GM18870 (cell line): ENCODE measurements around the gene DCLK3.

Experiments
- ATAC-seq: cut with Tn5 transposase; IDR thresholded peaks from one replicate; pipeline ENCODE4 v1.9.1; 2021; ENCODE audit warnings: moderate library complexity; ENCODE audit not compliant: unreplicated experiment

DCLK3 gene

DNA sequence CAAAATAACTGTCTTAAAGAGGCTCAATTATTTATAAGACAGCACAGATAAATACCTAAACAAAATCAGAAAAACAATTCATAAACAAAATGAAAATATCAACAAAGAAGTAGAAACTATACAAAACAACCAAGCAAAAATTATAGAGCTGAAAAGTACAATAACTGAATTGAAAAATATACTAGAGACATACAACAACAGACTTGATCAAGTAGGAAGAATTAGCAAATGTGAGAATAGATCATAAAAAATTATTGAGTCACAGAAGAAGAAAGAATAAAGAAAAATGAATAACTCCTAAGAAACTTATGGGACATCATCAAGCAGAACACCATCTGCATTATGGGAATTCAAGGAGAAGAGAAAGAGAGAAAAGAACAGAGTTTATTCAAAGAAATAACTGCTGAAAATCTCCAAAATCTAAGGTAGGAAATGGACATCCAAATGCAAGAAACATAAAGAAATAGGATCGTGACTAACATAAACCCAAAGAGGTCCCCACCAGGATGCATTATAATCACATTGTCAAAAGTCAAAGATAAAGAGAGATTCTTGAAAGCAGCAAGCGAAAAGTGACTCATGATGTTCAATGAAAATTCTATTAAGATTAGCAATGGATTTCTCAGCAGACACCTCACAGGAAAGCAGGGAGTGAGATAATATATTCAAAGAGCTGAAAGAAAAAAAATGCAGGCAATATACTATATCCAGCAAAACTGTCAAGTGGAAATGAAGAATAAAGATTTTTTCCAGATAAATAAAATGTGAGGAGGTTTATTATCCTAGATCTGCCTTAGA is 85.9 kb downstream of the DCLK3 start:
- ATAC-seq = no peak

DNA sequence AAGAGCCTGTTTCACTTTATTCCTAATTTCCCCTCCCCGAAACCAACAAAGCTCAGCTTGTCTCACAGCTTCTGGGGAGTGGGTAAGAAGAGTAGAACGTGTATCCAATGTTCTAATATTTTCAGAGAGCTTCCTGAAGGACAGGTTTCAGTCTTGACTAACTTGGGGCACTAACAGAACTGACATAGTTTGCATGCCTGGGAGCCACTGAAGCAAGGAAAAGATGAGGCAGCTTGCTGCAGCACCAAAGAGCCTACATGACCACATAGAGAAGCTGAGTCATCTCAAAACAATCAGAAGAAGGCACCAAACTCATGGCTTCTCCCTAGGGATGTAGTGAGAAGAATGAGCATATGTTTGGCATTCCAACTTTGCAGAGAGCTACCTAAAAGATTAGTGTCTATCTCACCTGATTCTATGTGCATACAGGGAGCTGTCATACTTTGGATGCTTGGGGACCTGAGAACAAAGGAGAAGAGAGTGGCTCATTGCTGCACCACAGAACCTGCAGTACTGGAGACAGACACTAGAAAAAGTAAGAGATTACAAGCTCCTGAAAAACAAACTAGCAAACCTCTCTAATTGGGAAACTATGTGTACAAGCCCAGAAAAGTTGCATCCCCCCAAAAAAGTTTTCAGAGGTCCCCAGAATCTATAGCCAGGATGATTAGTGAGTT is 86.9 kb downstream of the DCLK3 start:
- peak; percentile 81 for ATAC-seq

DNA sequence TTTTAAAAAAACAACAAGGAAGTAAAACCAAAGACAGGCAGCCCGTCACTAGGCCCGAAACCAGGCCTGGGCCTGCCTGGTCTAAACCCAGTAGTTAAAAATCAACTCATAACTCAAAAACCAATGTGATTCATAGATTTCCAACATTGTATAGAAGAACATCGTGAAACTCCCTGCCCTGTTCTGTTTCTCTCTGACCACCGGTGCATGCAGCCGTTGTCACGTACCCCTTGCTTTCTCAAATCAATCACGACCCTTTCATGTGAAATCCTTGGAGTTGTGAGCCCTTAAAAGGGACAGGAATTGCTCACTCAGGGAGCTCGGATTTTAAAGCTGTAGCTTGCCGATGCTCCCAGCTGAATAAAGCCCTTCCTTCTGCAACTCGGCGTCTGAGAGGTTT is 89.5 kb downstream of the DCLK3 start:
- ATAC-seq = no peak

DNA sequence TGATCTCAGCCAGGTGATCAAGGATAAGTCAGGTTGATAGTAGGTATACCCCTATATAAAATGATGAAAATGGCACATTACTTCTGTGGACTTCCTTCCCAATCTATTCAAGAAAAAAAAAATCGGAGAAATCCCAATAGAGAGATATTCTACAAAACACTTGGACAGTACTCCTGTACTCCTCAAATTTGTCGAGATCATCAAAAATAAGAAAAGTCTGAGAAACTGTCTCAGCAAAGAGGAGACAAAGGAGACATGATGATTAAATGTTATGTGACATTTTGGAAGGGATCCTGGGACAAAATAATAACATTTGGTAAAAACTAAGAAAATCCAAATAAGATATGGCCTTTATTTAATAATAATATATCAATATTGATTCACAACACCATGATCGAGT is 94.6 kb downstream of the DCLK3 start:
- no peak for ATAC-seq

DNA sequence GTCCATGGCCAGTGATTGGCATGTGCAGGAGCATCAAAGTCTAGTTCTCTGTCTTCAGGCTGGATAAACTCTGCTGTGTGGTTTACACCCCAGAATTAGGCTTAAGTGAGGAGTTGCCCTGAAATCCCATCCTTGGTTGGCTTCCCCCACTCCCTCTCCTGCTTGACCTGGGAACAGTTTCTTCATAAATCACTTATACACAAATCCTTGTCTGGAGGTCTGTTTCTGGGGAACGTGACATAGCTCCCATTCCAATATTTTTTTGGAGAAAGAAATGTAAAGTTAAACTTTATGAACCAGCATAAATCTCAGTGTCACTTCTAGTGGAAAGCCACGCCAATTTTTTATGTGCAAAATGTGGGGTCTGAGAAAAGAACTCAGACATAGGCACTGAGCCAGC is 98.2 kb downstream of the DCLK3 start:
- ATAC-seq = no peak

DNA sequence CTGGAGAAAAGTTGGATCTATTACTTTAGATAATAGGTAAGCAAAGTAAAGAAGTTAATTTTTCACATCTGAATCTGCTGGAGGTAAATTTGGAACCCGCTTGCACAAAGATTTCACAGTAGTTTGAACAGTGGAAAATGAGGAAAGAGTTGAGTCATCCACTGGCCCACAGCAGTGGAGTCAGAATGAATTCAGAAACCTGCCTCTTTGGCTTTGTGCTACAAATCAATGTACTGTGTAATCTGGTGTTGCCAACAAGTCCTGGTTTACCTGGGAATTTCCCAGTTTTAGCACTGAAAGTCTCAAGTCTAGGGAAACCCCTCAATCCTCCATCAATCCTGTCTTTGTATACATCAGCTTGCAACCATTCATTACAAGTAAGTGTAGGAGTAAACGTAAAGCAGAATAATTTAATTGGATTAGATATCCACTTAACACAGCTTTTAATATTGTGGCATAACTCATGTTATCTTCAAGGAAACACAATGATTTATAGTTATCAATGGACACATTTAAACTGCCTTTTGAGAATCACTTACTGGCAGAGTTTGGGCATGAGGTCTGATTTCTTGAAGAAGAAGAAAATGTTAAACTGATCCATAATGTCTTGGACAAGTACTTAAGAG is 100.6 kb downstream of the DCLK3 start:
- peak; percentile 93 for ATAC-seq

DNA sequence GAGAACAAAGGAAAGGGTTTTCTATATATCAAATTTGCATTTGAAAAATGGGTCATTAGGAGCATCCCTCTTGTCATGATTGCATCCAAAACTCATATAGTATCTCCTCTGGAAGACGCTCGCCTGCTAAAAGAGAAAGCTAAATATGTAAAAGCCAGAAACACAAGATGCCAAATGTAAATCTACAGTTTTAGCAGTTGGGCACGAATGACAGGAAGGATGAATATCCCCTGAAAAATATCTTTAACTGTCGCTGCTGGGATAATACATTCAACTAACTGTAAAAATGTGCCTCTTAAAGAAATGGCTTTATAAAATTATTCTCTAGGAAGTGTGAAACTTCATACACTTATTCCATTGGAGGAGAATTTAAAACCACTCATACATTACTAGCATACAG is 101.7 kb downstream of the DCLK3 start:
- no peak for ATAC-seq
